Aorta (tissue), 5 donors: ENCODE measurements around the gene OR4F15. TPM values are rescaled to one million over a fixed set of nuclear protein-coding genes. Genes with fewer than 3 reads are reported as not detected.
"Not testable (repeated sequence)": the region's sequence is repeated elsewhere in the genome, so short reads cannot be mapped to it uniquely, and the experiment has no call there.

Source experiments
- ATAC-seq: fragments of 200-7000 bp; cut with Tn5 transposase; one replicate; pipeline ENCODE4 v1.9.1; 2022; ENCODE audit warnings: moderate library complexity; ENCODE audit not compliant: low FRiP score
- DNase-seq, 2 donors: peaks; one replicate each; pipeline ENCODE4 v3.0.0-alpha.2; 2020
- H3K27ac ChIP-seq, 2 donors: one replicate each; pipeline ENCODE4 v1.5.1; 2013; ENCODE audit warnings: low read length in 2 of 2, mild to moderate bottlenecking in 2 of 2, moderate library complexity in 2 of 2, control low read depth in 1 of 2, inconsistent platforms in 1 of 2, low read depth in 1 of 2
- H3K27me3 ChIP-seq, 2 donors: one replicate each; pipeline ENCODE4 v1.6.1; 2013; ENCODE audit warnings: control low read depth in 1 of 2, low read length in 1 of 2, mild to moderate bottlenecking in 1 of 2, moderate library complexity in 1 of 2; ENCODE audit not compliant: insufficient read depth in 2 of 2, control insufficient read depth in 1 of 2
- H3K36me3 ChIP-seq, 2 donors: one replicate each; pipeline ENCODE4 v1.6.1; 2013; ENCODE audit warnings: control low read depth in 1 of 2, low read length in 1 of 2, mild to moderate bottlenecking in 1 of 2; ENCODE audit not compliant: insufficient read depth in 2 of 2, control insufficient read depth in 1 of 2
- H3K4me1 ChIP-seq, 2 donors: one replicate each; pipeline ENCODE4 v1.6.1; 2013; ENCODE audit warnings: low read length in 2 of 2, control low read depth in 1 of 2, mild to moderate bottlenecking in 1 of 2, moderate library complexity in 1 of 2; ENCODE audit not compliant: insufficient read depth in 2 of 2, control insufficient read depth in 1 of 2
- H3K4me3 ChIP-seq, 2 donors: one replicate each; pipeline ENCODE4 v1.5.1; 2013; ENCODE audit warnings: low read length in 2 of 2, control low read depth in 1 of 2, mild to moderate bottlenecking in 1 of 2
- H3K9me3 ChIP-seq: one replicate; pipeline ENCODE4 v1.6.1; 2013; ENCODE audit warnings: mild to moderate bottlenecking, low read length; ENCODE audit not compliant: control insufficient read depth
- WGBS, 2 donors: extraction: QIAGEN DNeasy Blood & Tissue Kit; methylation state at CpG; one replicate each; pipeline ENCODE4 v1.1.7; 2013; 5-methylcytosine and 5-hydroxymethylcytosine counted together
- intact Hi-C, 2 donors: fragments of 100-400 bp; cut with DNase I; formaldehyde crosslinking; loops; one replicate each; pipeline versions ENCODE4 v1.14.2 to v1.15.0; 2022
- long read RNA-seq, 2 donors: library from polyadenylated mRNA; unstranded; transcript quantifications; one replicate each; pipeline ENCODE4 v2.0.0, GENCODE V29; 2020 to 2021
- polyA plus RNA-seq, 2 donors: library from polyadenylated mRNA; stranded (reverse); fragments of 200-250 nt; gene quantifications; one replicate each; pipeline ENCODE4 v1.2.3, GENCODE V29; 2013
- total RNA-seq, 2 donors: library from RNA; stranded (reverse); fragmentation: NEBNext Ultra II Directional; extraction: Animal tissue kit (Norgen Biotek cat#: 25700); gene quantifications; one replicate each; pipeline ENCODE4 v1.2.1, GENCODE V29; 2021
- donor health status: healthy with polysubstance abuse.
- donor health status: Bipolar disorder and iron deficiency.
- donor health status: DM: no; HTN: no; CAD: no.
- donor health status: DM: no; HTN: no; CAD: no.
- donor health status: DM: yes; HTN: yes; CAD: no.

The OR4F15 gene
- total RNA-seq: not detected
- not detected for polyA plus RNA-seq
- long read RNA-seq, donor 1: 0 reads
- long read RNA-seq, donor 2: 0 reads

DNA sequence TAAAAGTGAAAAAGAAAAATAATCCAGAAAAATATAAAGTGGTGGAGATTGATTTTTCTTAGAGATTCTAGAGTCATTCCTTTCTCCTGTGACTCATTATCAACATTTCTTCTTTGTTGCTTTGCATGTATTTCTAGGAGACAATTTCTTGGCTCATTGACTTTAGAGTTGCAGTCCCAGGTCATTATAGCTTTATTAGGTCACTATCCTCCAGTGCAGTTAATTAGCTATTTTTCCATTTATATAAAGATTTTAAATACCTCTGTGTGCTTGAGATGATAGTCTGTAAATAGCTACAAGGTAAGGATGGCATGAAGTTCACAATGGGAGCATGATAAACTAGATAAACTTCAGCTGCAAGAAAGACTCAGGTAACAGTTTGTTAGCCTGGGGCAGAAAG lies at the start of gene OR4F15:
TSS of gene OR4F15 (plus strand) at position 301 of the 400 bp plus-strand sequence. CDS start 5,985 bp downstream, outside the sequence.
- H3K27me3 ChIP-seq: peaks cover 0 to 1% of the 10 kb centered on the region in 2 donors
- H3K36me3 ChIP-seq: no peaks in the 10 kb centered on the region
- H3K4me3 ChIP-seq: no peak within 1 kb of the TSS
- no peaks in the 10 kb centered on the region for H3K4me1 ChIP-seq
- no peak within 1 kb of the TSS for H3K27ac ChIP-seq
- no peak for ATAC-seq
- intact Hi-C loops: no loop called here
- no peaks in the 10 kb centered on the region for H3K9me3 ChIP-seq
- DNase-seq: no peak

- H3K4me3 ChIP-seq, ATAC-seq, H3K27ac ChIP-seq, H3K27me3 ChIP-seq, H3K9me3 ChIP-seq, DNase-seq, H3K36me3 ChIP-seq, H3K4me1 ChIP-seq, intact Hi-C loops: not testable (repeated sequence)
- 81 to 85% methylated on average over 22 to 23 of the region's 23 CpGs for WGBS, 2 donors
These were observed 47.2 kb upstream of the OR4F15 start for GRCh38 chr15:101764669-101765339.

DNA sequence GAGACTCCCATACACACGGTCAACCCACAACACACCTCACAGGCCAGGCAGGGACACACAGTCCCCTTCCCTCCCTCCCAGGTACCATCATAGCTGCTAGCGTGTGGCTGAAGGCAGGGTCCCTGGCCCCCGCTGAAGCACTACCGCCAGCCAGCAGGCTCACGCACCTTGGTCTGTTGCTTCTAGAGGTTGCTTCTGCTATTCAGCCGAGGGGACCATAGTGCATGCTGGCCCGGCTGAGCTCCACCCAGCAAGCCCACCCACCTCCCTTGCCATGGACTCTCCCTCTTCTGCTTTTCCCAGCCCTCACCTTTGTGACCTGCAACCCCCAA lies 46.7 kb upstream of the OR4F15 start:
- H3K9me3 ChIP-seq, H3K27me3 ChIP-seq, H3K4me3 ChIP-seq, ATAC-seq, intact Hi-C loops, H3K4me1 ChIP-seq, H3K36me3 ChIP-seq, H3K27ac ChIP-seq, DNase-seq: not testable (repeated sequence)
- WGBS, 2 donors: 92 to 93% methylated on average over 7 of the region's 7 CpGs

DNA sequence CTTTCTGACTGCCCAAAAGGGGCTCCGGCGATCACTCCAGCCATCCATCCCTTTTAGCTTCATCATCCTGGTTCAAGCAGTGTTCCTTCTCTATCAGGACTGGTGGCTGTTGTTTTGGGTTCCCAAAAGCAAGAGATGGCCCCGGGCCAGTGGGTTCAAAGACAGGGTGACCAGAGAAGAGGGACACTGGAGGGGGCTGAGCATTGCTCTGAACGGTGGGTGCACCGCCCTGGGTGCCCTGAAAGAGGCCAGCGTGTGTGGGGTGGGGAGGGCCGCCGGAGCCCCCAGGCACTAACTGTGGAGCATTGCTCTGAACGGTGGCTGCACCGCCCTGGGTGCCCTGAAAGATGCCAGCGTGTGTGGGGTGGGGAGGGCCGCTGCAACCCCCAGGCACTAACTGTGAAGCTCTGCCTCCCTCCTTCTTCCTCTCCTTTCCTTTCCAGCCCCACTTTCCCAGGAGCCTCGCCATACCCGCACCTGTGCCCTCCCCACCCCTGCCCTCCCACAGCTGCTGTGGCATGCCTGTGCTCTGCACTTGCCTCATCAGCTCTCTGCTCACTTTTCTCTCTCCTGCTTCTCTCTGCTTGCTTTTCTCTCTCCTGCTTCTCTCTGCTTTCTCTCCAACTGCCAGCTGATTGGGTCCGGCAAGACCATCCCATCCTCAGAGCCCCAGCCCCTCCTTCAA lies 46.1 kb upstream of the OR4F15 start:
- Histone ChIP-seq H3K4me3 (no peak overlapping the region), H3K9me3 (peaks cover 1% of the 10 kb centered on the region), H3K27ac (no peak overlapping the region), H3K27me3 (no peaks in the 10 kb centered on the region), H3K36me3 (no peaks in the 10 kb centered on the region), H3K4me1 (no peaks in the 10 kb centered on the region)
- no peak for ATAC-seq
- intact Hi-C loops: no loop called here
- 89% methylated on average over 14 to 15 of the region's 15 CpGs for WGBS, 2 donors
- no peak for DNase-seq

DNA sequence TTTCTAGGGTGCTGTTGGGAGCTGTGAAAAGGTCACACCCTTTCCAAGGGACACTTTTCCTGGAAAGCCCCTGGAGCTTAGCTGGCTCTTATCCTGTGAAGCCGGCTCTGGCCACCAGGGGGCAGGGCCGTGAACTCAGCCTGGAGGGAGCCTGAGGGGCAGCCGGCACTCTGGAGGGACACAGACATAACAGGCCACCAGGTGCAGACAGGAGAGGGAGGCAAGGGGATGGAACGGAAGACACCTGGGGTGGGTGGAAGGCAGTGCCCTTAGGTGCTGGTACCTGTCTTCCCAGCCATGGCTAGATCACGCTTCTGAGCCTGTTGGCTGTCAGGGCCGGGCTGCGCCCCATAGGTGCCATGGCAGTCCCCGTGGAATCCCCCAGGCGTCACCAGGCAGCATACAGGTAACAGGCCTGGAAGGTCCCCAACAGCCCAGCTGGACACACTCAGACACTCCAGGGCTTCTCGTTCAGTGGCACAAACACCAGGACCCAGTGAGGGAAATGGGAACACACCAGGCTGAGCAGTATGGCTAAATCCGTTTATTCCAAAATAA lies 44.8 kb upstream of the OR4F15 start:
- H3K4me3 ChIP-seq, ATAC-seq, H3K36me3 ChIP-seq, H3K4me1 ChIP-seq, DNase-seq, H3K9me3 ChIP-seq, H3K27me3 ChIP-seq, H3K27ac ChIP-seq, intact Hi-C loops: not testable (repeated sequence)
- WGBS, 2 donors: 76 to 82% methylated on average over 6 to 8 of the region's 11 CpGs

DNA sequence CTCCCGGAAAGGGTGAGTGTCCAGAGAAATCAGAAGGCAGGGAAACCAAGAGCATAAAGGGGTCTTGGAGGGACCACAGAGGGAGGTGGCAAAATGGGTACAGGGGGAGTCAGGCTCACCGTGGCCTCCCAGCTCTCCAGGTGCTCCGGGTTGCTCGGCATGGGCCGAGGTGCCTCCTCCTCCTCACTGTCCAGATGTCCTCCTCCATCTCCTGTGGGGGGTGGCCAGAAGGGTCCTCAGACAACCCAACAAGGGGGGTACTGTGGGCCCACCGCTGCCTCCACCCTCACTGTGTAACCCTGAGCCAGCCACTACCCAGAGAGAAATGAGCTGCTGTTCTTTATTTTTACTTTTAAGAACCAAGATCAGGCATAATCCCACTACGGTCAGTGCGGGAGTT lies 39.1 kb upstream of the OR4F15 start:
- Histone ChIP-seq H3K9me3 (no peaks in the 10 kb centered on the region), H3K4me1 (no peaks in the 10 kb centered on the region), H3K36me3 (no peaks in the 10 kb centered on the region), H3K4me3 (no peak overlapping the region), H3K27ac (no peak overlapping the region), H3K27me3 (no peaks in the 10 kb centered on the region)
- intact Hi-C loops: no loop called here
- WGBS, 2 donors: 86 to 90% methylated on average over 6 to 8 of the region's 8 CpGs
- DNase-seq (no peak), ATAC-seq (no peak)

DNA sequence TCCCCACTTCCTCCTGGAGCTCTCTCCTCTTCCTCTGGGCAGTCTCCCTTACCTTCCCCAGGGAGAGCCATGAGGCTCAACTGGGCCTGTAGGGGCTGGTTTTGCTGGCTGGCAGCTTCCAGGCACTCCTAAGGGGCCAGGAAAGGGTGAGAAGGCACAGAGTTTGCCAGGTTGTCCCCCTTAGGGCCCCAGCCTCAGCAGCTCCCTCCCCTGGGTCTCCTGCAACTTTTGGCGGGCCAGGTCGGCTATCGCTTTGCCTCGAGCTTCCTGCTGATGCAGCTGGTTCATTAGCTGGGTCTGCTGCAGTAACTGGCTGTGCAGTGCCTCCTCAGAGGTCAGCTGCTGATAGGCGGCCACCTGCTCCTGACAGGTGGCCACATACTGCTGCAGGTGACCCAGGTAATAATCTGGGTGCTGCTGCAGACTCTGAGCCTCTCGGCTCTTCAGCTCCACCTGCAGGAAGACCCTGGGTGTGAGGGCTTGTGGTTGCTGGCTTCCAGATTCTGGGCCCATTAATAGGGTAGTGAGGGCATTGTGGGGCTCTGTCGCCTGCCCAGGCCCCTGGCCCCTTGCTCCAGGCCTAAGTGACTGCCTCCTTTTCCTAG lies 38.4 kb upstream of the OR4F15 start:
- WGBS, 2 donors: 57 to 58% methylated on average over 7 of the region's 7 CpGs
- Histone ChIP-seq H3K4me1 (no peaks in the 10 kb centered on the region), H3K27me3 (no peaks in the 10 kb centered on the region), H3K36me3 (no peaks in the 10 kb centered on the region), H3K27ac (no peak overlapping the region), H3K9me3 (no peaks in the 10 kb centered on the region), H3K4me3 (no peak overlapping the region)
- no peak for ATAC-seq
- intact Hi-C loops: no loop called here
- no peak for DNase-seq

GRCh38 chr15:101775136-101775535 lies 36.9 kb upstream of the OR4F15 start:
- no peak for ATAC-seq
- intact Hi-C loops: no loop called here
- Histone ChIP-seq H3K27ac (no peak overlapping the region), H3K27me3 (no peaks in the 10 kb centered on the region), H3K36me3 (no peaks in the 10 kb centered on the region), H3K4me1 (no peaks in the 10 kb centered on the region), H3K9me3 (no peaks in the 10 kb centered on the region), H3K4me3 (no peak overlapping the region)
- WGBS, 2 donors: 85 to 87% methylated on average over 10 of the region's 10 CpGs
- DNase-seq: no peak
